Measurements from ENCODE around the gene SLC25A41. TPM values are rescaled to one million over a fixed set of nuclear protein-coding genes. Genes with fewer than 3 reads are reported as not detected.

The SLC25A41 gene
- total RNA-seq, 1 experiment from 2014 or later: not detected

DNA sequence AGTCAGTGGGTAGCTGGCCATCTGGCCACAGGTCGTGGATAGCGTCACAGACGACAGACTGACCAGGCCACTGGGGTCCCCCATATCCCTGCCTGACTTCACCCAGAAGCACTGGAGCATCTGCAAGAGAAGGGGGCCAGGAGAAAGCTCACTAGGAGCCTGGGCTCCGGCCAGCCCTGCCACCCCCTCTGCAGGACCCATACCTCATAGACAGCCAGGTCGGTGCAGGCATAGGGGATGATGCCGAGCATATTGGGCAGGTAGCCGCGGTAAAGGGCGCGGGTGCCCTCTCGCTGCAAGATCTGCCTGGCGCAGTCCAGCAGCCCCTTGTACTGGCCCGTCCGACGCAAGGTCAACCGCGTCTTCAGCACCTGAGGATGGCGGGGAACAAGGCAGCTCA is 6.4 kb downstream of the SLC25A41 start:
- Histone ChIP-seq H3K4me3 (no peak overlapping the region), H3K36me3 (peaks cover 18% of the 10 kb centered on the region), H3K9me3 (replicated peaks) (no peaks in the 10 kb centered on the region), H3K27ac (no peak overlapping the region), H3K4me1 (replicated peaks) (peaks cover 12% of the 10 kb centered on the region), H3K27me3 (replicated peaks) (peaks cover 7% of the 10 kb centered on the region)
- no peak for DNase-seq (ENCODE audit: low read depth in 1 of 2, low spot score in 2 of 2)

DNA sequence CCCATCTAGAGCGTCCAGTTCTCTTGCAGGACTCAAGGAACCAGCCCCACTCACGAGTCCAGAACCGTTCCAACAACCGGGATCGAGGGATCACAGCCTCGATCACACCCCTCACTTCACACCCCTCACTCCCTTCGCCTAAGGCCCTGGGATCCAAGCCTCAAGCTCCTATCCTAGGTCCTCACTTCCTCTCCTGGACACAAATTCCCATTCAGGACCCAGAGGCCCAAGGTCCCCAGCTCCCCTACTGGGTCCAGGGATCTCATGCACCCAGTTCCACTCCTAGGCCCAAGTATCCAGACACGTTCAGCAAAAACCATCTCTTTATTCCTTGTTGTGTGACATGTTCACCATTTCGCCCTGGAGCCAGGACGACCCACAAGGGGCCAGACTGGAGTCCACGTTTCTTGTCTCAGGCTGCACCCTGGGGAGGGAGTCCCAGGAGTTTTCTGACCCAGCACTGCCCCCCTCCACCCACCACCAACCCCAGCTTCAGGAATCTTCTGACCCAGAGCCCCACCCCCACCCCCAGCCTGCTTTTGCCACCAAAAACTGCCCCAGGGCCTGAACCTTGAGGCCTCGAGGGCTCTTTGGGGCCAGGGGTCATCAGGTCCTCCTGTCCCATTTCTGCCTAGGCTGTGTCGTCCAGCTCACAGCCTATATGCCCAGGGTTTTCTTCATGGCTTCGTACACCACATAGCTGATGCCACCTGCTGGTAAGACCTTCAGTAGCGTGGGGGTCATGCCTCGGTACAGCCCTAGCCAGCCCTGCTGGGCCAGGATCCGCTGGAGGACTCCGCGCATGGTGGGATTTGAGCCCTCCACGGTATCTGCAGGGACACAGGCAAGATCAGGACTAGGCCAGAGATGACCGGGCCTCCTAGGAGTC is 7.6 kb downstream of the SLC25A41 start:
- no peak overlapping the region for H3K4me3 ChIP-seq

DNA sequence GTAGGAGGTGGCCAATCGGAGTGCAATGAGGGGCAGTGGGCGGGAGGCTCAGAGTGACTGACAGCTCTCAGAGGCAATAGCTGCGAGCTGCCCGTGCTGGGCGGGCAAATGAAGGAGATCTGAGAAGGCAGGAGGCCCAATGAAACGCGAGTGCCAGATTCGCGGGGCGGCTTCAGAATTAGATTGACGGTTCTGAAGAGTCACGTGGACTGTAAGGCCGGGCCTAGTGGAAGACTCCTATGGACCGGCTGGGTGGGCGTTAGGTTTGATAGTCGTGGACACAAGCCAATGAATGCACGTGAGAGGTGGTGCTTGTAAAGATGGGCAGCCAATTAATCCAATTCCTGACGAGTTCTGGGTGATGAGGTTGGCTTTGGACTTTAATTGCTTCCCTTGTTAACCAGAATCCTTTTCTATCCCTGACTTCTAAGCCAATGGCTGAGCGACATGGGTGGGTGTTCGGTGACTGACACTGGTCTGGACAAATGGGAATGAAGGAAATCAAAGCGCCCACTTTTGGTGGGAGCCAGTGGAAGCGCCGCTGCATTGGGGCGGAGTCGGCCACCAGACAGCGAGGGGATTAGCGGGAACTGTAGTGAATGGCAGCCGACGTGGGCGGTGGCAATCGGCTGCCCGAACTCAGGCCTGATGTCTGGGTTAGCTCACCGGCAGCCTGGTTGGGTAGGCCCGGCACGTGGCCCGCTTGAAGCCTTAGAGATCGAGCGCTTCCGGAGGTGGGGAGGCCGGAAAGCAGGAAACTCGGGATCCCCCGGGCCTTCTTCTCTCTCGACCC is 8.4 kb downstream of the SLC25A41 start:
- Histone ChIP-seq H3K27me3 (replicated peaks) (peaks cover 7% of the 10 kb centered on the region), H3K4me1 (replicated peaks) (peaks cover 12% of the 10 kb centered on the region), H3K9me3 (replicated peaks) (no peaks in the 10 kb centered on the region), H3K4me3 (peak overlapping the region; percentile 77), H3K36me3 (peaks cover 38% of the 10 kb centered on the region), H3K27ac (0 out of 2 replicates have a peak overlapping the region, but pooled peaks have one; percentile 6)
- peak; percentile 100 for DNase-seq (ENCODE audit: low read depth in 1 of 2, low spot score in 2 of 2)

More for the DNA sequence above, 7.6 kb downstream of the SLC25A41 start:
- H3K27me3 ChIP-seq (replicated peaks): peaks cover 7% of the 10 kb centered on the region
- DNase-seq (ENCODE audit: low read depth in 1 of 2, low spot score in 2 of 2): no peak
- peaks cover 12% of the 10 kb centered on the region for H3K4me1 ChIP-seq (replicated peaks)
- H3K9me3 ChIP-seq (replicated peaks): no peaks in the 10 kb centered on the region
- peaks cover 30% of the 10 kb centered on the region for H3K36me3 ChIP-seq
- H3K27ac ChIP-seq: 0 out of 2 replicates have a peak overlapping the region, but pooled peaks have one; percentile 6

DNA sequence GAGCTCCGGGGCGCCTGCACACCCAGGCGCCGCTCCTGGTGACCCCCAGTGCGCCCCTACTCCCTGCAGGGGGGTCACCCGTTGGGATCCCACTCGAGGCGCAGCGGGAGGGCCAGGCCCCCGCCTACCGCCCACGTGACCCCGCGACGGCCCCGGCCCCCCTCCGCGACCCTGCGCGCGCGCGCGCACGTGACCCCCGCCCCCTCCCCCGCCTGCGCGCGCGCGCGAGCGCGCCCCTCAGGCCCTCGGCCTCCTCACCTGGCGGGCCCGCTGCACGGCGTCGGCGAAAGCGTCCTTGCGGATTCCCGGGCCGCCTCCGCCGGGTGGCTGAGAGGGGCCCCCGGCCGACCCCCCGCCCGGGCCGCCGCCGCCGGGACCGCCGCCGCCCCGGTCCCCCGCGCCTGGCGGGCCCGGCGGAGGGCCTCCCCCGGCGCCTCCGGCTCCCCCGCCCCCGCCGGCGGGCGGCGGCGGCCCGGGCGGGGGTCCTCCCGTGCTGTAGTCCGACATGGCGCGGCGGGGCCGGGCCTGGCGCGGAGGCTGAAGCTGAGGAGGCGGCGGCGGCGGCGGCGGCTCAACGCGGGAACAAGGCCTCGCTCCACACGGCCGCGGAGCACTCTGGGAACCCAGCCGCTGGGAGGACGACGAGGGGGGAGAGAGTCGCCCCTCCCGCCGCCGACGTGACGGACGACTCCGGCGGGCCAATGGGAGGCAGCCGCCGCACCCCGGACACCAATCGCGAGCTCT is 9.2 kb downstream of the SLC25A41 start, which contains the start of gene KHSRP:
Gene KHSRP (minus strand): TSS at position 617 of the 744 bp plus-strand sequence. CDS start 110 bp downstream, at position 507.
- Histone ChIP-seq H3K4me3 (peak within 1 kb of the TSS; percentile 77), H3K4me1 (replicated peaks) (peaks cover 12% of the 10 kb centered on the region), H3K36me3 (peaks cover 46% of the 10 kb centered on the region), H3K9me3 (replicated peaks) (no peaks in the 10 kb centered on the region), H3K27ac (peak within 1 kb of the TSS; percentile 35; the same call in 1 of the 2 replicates), H3K27me3 (replicated peaks) (no peaks in the 10 kb centered on the region)
- DNase-seq (ENCODE audit: low read depth in 1 of 2, low spot score in 2 of 2): no peak

DNA sequence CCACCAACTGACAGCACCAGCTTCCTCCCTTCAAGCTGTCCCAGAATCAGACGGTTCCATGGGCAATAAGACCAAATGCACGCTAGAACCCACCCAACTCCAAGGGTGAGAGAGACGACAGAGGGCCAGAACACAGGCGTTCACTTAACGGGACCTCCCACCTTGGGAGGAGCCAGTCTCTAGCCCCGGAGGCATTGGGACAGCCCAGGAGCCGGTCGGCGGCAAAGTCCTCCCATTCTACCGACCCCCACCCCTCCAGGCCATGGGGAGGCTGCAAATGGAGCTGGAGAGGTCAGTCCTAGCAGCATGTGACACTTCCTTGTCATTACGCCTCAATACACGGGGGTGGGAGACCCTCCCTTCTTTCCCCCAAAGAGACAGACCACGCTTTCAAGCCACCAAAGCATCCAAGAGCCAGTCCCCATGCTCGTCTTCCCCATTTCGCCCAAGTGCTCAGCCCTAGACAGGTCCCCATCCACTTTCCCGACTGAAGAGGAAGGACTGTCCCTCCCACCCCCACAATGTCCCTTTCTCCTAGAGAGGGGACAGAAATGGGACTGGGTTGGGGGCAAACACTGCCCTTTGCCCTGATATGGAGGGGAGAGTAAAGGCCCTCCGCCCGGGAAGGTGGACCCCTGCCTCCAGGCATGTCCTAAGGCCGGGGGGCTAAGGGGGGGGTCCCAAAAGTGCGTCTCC is 9.9 kb downstream of the SLC25A41 start:
- peak; percentile 53 to 75 for DNase-seq (ENCODE audit: low read depth in 1 of 2, low spot score in 2 of 2)
- Histone ChIP-seq H3K27me3 (replicated peaks) (no peaks in the 10 kb centered on the region), H3K4me3 (peak overlapping the region; percentile 77), H3K27ac (no peak overlapping the region), H3K4me1 (replicated peaks) (peaks cover 12% of the 10 kb centered on the region), H3K9me3 (replicated peaks) (no peaks in the 10 kb centered on the region), H3K36me3 (peaks cover 53% of the 10 kb centered on the region)

DNA sequence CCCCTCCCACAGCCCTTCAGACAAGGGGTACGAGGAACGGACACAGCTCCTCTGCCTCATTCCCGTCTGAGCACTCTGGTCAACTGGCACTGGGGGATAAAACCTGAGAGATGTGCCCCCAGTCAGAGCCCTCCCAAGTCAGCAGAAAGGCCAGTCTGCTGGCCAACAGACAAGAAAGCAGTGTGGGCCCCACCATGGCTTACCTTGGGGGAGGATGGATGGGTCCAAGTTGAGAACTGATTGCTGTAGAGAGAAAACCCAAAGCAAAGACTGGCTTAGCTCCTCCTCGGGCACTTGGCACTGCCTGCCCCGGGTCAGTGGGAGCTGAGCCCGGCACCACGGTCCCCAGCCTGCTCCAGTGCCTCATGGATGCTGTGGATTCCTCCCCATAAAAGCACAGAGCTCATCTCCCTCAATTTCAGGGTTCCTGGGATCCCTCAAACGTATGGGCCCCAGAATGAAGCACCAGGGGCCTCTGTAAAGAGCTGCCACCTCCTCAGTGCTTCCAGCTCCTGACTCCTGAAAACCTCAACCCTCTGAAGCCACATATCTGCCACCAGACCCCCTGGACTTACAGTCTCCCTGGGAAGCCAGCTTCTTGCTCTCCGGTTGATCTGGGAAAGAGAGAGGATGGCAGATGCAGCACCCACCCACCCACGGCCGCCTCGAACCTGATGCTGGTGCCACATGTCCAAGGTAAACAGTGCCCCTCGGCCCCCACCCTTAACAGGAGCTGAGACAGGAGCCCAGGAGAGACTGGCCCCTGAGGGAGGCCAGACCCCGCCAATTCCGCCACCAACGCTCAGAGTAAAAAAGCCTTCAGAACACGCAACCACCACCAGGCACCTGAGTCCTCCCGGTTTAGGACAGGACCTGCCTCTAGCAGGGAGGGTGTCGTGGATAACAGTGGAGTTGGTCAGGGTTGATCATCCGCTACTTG is 12.2 kb downstream of the SLC25A41 start:
- Histone ChIP-seq H3K9me3 (replicated peaks) (no peaks in the 10 kb centered on the region), H3K4me1 (replicated peaks) (peaks cover 12% of the 10 kb centered on the region), H3K27me3 (replicated peaks) (no peaks in the 10 kb centered on the region), H3K36me3 (peaks cover 76% of the 10 kb centered on the region), H3K4me3 (no peak overlapping the region), H3K27ac (no peak overlapping the region)
- DNase-seq (ENCODE audit: low read depth in 1 of 2, low spot score in 2 of 2): no peak

DNA sequence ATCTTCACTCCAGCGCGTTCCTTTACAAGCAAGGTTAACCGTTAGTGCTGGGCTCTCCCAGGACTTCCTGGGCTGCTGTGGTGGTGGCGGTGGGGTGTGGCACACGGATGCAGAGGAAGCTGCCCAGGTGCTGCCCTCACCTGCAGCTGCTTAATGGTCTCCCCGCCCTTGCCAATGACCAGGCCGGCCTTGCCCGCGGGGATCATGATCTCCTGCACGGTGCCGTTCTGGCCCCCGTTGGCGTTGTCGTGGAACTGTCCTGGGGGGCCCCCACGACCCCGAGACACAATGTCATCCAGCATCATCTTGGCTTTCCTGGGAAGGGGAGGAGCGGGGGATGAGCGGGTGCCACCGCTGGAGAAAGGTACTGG is 15.0 kb downstream of the SLC25A41 start:
- H3K36me3 ChIP-seq: peaks cover 94% of the 10 kb centered on the region
- no peaks in the 10 kb centered on the region for H3K27me3 ChIP-seq (replicated peaks)
- H3K4me1 ChIP-seq (replicated peaks): peaks cover 7% of the 10 kb centered on the region
- no peak overlapping the region for H3K4me3 ChIP-seq
- DNase-seq (ENCODE audit: low read depth in 1 of 2, low spot score in 2 of 2): no peak
- no peaks in the 10 kb centered on the region for H3K9me3 ChIP-seq (replicated peaks)
- no peak overlapping the region for H3K27ac ChIP-seq

DNA sequence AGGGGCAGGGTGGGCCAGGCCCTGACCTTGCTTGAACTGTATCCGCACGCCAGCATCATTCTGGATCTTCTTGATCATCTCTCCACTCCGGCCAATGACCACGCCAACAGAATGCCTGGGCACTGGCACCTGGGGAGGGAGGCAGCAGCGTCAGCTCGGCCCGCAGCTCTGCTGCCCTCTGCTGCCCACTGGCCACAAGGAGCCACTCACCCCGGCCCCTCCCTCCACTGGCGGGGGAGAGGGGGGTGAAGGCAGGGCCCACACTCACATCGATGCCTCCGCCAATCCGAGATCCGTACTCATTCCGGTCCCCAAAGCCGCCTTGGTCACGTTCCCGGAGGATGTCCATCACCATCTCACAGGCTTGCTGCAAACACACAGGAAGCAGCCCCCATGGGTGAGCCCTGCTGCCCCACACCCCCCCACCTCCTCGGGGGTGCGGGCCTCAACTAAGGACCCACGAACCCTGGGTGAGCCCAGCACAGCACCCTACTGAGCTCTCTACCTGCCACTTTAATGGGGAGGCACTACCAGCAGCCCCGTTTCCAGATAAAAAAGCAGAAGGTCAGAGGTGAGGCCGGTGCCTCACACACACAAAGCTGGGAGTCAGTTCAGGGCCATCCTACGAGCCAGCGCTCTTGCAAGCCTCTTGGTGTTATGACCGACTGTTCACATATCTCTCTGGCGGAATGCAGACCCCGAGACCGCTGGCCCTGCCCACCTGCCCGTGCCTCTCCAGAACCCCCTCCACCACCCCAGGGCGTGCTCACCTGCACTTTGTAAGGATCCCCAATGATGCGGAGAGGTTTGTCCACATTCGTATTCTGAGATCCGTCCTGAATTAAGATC is 15.6 kb downstream of the SLC25A41 start:
- peaks cover 89% of the 10 kb centered on the region for H3K36me3 ChIP-seq
- DNase-seq (ENCODE audit: low read depth in 1 of 2, low spot score in 2 of 2): no peak
- H3K4me1 ChIP-seq (replicated peaks): peaks cover 1% of the 10 kb centered on the region
- no peak overlapping the region for H3K4me3 ChIP-seq
- no peaks in the 10 kb centered on the region for H3K9me3 ChIP-seq (replicated peaks)
- no peaks in the 10 kb centered on the region for H3K27me3 ChIP-seq (replicated peaks)
- H3K27ac ChIP-seq: no peak overlapping the region

DNA sequence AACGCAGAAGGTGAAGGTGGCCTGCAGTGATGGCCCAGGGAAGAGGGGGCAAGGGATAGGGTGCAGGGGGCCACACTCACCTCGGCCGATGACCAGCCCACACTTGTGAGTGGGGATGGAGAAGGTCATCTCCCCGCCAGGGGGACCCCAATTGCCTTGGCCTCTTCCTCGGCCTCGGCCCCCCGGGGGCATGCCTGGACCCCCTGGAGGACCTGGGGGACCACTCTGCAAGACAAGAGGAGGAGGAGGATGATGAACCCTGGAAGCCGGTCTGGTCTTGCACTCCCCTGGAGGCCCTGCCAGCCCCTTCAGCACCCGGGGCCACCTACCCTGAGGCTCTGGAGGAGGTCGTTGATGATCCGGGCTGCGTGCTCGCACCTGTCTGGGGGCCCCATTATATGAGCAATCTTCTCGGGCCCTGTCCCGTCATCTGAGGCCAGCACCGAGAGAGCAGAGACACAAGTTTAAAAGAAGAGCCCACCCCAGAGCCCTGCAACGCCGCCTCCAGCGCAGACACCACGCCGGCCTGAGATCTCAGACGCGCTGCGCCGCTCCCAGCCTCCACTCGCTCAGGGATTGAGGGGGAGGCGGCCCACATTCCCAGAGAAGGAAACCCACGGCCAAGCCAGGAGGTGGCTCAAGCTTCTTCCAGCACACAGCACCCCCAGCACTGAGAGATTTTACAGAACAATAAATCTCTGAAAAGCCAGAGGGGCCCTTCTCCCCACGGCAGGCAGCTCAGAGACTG is 16.7 kb downstream of the SLC25A41 start:
- no peaks in the 10 kb centered on the region for H3K27me3 ChIP-seq (replicated peaks)
- no peaks in the 10 kb centered on the region for H3K9me3 ChIP-seq (replicated peaks)
- H3K4me3 ChIP-seq: no peak overlapping the region
- peaks cover 87% of the 10 kb centered on the region for H3K36me3 ChIP-seq
- H3K4me1 ChIP-seq (replicated peaks): no peaks in the 10 kb centered on the region
- H3K27ac ChIP-seq: no peak overlapping the region
- no peak for DNase-seq (ENCODE audit: low read depth in 1 of 2, low spot score in 2 of 2)

DNA sequence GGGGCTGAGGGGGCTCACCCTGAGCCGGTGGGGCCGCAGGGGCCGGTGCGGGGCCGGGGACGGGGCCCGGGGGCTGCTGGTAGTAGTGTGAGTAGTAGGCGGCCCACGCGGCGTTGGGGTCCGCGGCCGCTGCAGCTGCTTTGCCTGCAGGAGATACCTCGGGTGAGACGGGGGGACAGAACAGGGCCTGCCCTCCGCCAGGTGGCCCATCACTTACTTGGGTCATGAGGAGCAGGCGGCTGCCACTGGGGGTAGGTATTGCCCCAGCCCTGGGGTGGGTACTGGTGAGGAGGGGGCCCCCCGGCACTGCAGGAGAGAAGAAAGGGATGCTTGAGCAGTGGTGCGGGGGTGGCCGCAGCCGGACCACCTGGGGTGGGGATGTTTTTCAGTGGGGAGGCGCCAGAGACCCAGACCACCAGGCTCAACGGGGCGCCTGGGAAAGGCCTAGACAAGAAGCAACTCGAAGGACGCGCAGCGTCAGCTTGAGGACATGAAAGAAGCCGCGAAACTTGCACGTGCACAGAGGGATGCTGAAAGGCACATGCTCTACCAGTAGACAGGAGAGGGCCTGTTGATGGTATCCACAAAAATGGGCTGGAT is 17.9 kb downstream of the SLC25A41 start:
- DNase-seq (ENCODE audit: low read depth in 1 of 2, low spot score in 2 of 2): no peak
- Histone ChIP-seq H3K4me3 (no peak overlapping the region), H3K27me3 (replicated peaks) (no peaks in the 10 kb centered on the region), H3K27ac (no peak overlapping the region), H3K36me3 (peaks cover 79% of the 10 kb centered on the region), H3K4me1 (replicated peaks) (no peaks in the 10 kb centered on the region), H3K9me3 (replicated peaks) (no peaks in the 10 kb centered on the region)

Measured in SJSA1 (cell line).